HG03095 (cell line): ENCODE results near the gene SRGAP3.

Experiments
- ATAC-seq: cut with Tn5 transposase; IDR thresholded peaks from one replicate; pipeline ENCODE4 v1.9.1; 2021; ENCODE audit warnings: moderate library complexity; ENCODE audit not compliant: unreplicated experiment

Gene SRGAP3

DNA sequence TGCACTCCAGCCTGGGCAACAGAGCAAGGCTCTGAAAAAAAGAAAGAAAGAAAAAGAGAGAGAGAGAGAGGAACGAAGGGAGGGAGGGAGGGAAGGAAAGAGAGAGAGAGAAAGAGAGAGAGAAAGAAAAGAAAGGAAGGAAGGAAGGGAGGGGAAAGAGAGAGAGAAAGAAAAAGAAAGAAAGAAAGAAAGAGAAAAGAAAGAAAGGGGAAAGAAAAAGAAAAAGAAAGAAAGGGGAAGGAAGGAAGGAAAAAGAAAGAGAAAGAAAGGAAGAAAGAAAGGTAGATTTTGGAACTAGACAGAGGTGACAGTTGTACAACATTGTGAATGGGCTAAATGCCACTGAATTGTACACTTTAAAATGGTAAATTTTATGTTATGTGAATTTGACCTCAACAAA, 5.3 kb upstream of the SRGAP3 start:
- ATAC-seq: no peak

DNA sequence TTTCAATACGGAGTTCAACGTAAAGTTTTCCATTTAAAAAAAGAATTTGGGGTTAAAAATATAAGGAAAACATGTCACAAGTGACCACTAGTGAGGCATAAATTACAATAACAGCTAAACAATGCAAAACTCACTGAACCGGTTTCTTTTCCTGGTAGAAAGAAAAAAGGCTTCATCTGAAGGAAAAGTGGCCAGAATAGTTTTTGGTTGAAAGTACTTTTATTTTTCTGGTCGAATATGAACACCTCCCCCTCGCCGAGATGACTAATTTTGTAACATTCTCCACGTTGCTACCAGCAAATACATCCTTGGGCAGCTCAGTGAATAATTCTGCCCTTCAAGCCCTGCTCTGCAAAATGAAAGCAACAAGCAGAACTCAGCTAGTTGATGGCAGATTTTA, 3.9 kb upstream of the SRGAP3 start:
- ATAC-seq: no peak

DNA sequence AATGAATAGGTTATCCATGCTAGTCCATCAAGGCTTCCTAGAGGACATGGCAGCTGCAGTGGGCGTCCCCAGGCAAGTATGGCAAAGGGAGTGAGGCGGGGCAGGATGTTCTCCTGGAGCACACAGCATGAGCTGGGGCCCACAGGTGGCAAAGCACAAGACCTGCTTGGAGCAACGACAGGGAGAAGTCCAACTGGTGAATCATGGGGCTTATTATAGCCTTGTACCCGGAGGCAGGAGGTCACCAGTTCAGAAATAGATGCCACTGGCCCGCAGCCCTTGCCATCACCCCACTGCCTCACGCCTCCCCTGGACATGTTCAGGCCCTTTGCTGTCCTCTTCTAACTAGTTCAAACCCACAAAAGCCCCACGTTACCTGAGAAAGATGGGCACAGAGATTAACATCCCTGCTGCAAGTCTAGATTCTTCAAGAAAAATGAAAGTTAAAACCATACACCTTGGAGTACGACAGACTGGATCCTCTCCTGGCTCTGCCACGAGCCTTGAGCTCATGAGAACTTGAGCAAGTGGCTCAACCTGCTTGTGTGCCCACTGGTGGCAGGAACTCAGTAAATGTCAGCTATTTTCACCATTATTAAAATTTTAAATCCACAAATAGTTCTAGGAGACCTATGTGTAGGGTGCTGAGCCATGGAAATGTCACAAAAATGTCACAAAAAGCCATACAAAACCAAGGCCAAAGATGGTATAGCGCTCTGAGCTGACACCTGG, 1.8 kb upstream of the SRGAP3 start:
- no peak for ATAC-seq

DNA sequence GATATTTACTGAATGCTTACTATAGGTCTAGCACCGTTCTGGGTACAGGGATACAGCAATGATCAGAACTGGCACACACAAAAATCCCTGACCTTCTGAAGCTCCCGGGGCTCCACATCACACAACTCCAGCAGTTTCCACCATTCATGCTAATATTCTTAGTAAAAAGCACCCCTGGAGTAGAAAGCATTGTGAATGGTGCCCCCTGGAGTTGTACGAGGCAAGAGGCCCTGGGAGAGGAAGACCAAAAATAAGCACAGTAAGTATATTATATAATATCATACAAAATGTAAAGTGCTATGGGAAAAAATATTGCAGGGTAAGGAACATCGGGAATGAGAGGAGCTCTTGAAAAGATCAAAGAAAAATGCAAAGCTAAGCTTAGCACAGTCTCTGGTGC, 790 bp upstream of the SRGAP3 start:
- no peak for ATAC-seq

DNA sequence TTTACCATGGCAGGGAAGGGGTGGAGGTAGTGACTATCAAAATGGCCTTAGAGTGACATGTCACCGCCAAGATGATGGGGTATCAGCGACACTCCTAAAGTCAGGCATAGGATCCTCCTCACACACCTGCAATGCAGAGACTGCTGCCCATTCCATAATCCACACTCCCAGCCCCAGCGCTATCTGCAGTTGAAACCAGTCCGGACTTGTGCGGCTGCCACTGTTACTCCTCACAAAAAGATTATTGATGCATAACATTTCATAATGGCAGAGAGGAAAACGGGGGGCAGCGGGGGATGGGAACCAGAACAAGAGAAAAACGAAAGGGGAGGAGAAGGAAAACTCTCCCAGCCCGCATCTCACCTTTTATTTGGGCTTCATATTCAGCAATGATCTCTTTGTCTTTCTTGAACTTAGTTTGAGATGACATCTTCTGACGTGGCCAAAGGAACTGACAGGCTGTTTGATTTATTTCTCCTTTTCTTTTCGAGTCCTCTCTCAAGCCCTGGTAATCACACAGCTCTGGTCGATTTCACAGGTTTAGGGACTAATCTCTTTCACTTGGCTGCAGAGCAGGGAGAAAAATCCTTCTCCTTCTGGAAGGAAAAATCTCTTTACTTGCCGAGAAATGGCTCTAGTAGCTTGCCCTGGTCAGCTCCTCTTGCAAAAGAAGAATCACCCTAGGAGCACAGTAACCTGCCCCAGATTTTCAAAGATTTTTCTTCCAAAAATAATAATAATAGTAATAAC, 749 bp downstream of the SRGAP3 start:
- ATAC-seq: no peak

DNA sequence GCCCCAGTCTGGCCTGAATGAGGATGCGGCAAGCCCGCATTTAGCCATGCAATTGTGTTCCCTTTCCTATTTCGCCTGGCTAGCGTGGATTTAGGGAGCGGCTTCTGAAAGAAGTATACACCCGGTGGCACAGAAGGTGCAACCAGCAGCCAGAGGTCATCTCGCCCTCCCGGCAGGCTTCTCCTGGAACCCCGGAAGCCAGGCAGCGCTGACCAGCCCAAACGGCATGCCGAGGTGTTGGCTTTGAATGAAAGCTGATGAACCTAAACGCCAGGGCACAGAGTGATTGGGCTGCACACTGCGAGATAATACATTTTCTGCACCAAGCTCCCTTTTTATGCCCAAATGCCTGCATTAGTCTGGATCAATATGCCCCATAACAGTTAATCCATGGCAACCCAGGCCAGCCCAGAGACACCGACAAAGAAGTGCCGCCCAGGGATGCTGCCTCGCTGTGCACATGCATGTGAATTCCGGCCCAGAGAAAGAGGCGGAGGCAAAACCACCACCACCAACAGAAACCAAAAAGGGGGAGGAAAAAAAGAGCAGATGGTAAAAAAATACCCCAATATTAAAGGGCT, 1.4 kb downstream of the SRGAP3 start:
- no peak for ATAC-seq

DNA sequence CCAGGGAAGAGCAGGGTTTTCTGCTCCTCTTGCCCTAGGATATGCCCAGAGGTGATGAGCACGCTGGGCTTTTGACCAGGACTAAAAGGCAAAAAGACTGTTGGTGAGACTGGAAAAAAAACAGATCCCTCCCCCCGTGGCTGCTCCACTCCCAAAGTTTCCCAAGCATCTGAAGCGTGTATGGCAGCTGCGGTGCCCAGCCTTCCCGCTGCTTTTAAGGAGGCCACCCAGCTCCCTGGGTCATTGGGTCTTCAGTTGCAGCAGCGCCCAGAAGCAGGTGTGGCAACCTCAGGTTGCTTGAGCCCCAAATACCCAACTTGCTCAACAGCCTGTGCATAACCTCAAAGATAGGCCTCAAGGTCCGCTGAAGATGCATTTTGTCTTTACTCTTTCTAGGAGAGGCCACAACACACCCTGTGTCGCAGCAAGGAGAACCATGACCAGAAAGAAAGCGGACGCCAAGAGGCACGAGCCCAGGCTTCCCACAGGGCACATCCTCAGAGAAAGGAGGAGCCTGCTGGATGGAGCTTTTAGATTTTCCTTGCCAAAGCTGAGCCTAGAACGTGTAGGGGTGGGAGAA, 2.0 kb downstream of the SRGAP3 start:
- ATAC-seq: no peak

DNA sequence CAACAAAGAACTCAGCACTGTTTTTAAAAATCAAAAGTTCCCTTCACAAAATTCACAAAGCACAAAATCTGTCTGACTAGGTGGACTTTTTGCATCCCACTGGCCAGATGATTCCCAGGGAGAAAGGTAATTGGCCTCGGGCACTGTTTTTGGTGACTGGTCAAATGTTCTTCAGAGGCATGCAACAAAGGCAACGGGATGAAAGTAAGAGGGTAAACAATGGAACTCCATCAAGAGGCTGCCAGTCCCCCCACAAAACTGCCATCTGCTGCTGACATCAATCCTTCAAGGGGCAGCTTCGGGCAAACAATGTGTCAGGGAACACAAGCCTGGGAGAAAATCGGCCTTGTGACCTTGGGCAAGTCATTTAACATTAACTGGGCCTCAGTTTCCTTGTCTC, 3.3 kb downstream of the SRGAP3 start:
- ATAC-seq: no peak

DNA sequence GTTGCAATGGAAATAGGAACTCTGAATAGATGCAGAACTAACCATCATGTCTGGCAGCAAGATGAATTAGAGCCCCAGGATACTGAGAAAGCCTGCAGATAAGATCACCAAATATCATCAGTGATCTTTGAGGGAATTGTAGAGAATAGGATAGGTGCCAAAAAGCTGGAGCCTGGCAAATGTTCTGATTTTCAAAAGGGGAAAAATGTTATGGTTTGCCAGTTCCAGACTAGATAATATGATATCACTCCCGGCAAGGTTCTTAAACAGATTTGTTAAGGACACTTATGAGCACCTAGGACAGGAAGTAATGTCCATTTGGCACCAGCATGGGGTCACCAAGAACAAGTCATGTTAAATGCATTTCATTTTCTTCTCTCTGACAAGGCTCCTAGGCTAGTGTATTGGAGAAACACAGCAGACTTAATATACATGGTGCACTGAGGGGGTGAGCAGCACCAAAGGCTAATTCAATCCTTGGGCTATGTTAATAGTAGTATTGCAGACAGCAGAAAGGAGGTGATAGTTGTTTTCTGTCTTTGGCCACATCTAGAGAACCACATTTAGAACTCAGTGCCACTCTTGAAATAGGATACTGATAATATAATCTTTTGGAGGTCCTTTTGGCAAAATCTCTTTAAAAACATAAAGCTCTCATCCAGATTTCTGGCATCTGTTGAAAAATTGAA, 4.8 kb downstream of the SRGAP3 start:
- ATAC-seq: no peak

DNA sequence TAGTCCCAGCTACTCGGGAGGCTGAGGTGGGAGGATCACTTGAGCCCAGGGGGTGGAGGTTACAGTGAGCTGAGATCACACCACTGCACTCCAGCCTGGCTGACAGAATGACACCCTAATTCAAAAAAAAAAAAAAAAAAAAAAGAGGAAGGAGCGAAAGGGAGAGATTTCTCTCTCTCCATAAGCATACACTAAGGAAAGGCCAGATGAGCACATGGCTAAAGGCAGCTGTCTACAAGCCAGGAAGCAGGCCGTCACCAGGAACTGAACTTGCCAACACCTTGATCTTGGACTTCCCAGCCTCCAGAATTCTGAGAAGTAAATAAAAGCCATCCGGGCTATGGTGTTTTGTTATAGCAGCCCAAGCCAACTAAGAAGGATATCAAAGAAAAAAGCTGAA, 7.5 kb downstream of the SRGAP3 start:
- ATAC-seq: no peak

DNA sequence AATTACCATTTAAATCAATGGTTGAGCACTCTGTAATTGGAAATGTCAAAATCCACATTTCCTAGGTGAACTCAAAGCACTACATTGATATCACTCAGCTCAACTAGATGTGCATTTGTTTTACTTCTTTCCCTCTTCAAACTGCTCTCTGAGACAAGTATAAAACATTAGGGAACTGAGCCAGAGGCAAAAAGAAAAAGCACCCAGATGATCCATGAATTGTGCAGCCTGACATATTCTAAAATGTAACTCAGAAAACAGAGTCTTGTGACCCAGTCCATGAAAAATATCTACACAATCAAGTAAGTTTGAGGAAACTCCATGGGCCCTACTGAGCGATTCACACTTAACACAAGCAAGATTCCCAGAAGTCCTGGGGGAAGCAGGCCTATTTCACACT, 9.8 kb downstream of the SRGAP3 start:
- no peak for ATAC-seq

DNA sequence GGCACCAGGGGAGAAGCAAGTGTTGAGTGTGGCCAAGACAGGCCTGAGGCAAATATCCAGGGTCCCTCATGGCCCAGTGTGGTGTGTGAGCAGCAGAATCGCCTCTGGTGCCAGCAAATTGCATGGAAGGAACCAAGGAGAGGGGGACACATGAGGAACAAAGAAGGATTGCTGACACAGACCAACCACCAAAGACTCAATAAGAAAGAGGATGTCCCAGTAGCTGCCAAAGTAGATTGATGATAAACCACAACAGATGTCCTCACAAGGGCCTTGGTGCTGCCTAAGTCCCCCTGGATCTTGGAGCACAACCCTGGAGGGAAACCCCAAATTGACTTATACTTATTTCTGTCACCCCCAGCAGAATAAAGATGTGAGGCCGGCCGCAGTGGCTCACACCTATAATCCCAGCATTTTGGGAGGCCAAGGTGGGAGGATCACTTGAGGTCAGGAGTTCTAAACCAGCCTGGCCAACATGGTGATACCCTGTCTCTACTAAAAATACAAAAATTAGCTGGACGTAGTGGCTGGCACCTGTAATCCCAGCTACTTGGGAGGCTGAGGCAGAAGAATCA, 10.6 kb downstream of the SRGAP3 start:
- ATAC-seq: no peak

DNA sequence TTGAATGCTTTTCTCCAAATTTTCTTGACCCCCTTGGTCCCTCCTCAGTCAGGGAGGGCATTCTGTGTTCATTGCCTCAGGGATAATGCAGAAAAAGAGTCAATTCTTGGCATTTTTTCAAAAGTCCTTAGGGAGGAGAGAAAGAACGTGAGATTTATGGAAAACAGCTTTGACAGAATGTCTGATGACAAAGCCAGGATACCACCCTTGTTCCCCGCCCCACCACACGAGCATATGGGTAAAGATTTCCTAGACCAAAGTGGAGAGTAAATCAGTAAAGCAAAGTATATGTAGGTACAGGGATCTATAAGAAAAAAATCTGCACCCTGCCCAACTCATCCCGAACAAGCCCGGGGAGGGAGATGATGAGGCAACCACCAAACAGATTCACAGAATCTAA, 11.2 kb downstream of the SRGAP3 start:
- ATAC-seq: no peak

DNA sequence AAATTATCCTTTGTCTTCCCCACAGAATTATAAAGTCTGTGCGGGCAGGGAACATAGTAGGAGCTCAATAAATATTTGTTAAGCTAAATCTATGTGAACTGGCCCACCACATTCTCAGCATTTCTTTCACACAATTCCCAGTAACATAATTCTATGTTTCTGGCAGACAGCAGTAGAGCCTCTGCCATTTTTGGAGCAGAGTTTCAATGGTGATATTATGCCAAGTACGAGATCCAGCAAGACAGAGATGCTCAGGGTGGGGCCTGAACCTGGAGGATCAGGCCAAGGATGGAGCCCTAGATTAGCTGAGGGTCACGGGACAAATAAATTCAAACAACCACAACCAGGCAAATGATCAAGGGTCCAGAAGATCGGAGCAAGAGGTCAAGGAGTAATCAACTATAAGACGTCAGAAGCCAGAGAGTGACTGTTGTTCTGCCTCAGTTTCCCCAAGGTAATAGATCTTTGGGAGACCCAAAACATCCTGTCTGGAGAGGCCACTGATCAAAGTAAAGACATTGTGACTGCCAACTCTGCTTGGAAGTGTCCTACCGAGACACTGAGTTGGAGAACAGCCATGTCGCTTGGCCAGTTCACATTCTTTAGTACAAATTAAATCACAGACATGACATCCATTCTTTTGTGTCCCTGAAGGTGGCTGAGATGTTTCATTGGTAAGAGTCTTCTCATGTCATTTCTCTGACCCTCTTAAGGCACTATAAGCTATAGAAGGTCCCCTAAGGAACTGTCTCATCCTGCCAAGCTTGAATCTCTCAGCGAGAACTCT, 15.4 kb downstream of the SRGAP3 start:
- no peak for ATAC-seq

DNA sequence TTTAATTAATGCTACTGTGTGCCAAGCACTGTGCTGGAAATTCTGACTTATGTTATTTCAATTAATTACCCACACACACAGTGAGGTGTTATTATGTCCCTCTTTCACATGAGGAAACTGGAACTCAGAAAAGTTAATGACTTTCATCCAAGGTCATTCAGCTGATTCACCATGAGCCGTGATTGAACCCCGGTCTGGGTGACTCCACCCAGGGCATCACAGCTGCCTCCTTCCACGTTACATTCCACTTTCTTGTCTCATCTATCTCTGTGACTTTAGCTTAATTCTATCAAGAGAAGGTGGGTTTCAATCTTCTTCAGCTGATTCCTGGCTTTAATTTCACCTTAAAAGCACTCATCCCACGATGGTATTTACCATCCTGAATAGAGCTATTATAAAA, 16.3 kb downstream of the SRGAP3 start:
- ATAC-seq: no peak

DNA sequence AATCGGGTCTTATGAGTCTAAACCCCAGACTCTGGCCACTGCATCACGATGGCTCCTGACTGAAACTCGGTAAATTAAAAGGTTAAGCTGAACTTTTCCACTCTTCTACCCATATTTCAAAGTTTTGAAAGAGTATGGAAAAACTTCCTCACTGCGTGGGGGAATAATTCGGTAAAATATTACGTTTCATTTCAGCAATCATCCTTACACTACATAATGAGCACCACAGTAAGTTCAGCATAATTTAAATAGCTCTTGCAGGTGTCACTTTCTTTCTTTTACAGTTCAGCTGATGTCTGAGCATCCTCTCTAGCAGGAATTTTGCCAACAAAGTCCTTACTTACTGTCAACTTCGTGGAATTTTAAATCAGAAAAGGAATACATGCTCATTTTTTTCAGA, 17.5 kb downstream of the SRGAP3 start:
- no peak for ATAC-seq

DNA sequence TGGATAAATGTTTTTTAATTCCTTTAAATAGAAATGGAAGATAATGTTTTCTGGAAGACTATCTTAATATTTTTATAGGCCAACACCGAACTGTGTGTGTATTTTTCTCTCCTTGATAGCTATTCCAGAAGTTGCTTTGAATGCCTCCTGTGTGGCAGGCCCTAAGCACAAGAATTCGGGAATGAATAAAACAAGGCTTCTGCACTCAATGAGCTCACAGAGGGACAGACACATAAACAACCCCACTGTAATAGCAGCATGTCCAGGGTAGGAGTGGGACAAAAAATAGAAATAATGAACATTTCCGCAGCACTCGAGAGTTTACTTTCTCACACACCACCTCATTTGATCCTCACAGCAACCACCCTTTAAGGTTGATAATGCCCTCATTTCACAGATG, 18.0 kb downstream of the SRGAP3 start:
- ATAC-seq: no peak

DNA sequence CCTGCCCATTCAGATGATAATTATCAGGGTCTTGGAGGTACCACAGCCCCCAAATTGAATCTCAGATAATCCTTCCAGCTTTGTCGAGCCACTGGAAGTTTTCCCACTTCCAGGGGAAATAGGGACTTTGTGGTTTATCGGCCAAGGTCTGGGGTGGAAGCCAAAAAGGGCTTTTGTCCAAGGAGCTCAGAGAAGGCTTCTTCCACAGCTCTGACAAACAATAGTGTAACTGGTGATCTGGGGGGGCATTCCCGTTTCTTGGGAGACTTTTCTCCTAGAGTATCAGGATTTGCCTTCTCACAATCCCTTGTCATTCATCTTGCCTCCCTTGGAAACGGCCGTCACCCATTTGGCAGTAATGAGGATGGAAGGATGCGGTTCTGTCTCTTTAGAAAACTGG, 18.4 kb downstream of the SRGAP3 start:
- no peak for ATAC-seq

DNA sequence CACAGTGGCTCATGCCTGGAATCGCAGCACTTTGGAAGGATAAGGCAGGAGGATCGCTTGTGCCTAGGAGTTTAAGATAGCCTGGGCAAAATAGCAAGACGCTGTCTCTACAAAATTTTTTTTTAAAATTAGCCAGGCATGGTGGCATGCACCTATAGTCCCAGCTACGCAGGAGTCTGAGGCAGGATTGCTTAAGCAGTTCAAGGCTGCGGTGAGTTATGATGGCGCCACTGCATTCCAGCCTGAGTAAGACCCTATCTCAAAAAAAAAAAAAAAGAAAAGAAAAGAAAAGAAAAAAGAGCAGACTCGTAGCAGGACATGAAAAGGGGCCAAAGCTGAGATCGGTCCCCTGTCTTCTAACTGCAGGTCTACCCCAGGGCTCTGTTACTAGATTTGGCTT, 18.9 kb downstream of the SRGAP3 start:
- no peak for ATAC-seq

DNA sequence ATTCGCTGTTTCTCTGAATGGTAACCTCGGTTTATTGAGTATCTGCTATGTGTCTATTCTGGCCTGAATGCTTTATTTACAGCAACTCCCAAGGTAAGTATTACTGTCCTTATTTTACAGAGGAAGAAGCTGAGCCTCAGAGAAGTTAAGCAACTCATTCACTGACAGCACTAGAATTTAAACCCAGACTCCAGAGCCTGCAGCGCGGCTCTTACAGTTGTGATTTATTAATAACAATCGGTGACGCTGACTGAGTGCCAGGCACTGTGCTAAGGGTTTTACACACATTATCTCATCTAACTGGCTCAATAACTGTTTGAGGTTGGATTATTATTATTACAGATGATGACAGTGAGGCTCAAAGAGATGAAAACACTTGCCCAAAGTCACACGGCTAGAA, 19.6 kb downstream of the SRGAP3 start:
- ATAC-seq: no peak
